ENCODE measurements around the gene MAFG.

MAFG gene

DNA sequence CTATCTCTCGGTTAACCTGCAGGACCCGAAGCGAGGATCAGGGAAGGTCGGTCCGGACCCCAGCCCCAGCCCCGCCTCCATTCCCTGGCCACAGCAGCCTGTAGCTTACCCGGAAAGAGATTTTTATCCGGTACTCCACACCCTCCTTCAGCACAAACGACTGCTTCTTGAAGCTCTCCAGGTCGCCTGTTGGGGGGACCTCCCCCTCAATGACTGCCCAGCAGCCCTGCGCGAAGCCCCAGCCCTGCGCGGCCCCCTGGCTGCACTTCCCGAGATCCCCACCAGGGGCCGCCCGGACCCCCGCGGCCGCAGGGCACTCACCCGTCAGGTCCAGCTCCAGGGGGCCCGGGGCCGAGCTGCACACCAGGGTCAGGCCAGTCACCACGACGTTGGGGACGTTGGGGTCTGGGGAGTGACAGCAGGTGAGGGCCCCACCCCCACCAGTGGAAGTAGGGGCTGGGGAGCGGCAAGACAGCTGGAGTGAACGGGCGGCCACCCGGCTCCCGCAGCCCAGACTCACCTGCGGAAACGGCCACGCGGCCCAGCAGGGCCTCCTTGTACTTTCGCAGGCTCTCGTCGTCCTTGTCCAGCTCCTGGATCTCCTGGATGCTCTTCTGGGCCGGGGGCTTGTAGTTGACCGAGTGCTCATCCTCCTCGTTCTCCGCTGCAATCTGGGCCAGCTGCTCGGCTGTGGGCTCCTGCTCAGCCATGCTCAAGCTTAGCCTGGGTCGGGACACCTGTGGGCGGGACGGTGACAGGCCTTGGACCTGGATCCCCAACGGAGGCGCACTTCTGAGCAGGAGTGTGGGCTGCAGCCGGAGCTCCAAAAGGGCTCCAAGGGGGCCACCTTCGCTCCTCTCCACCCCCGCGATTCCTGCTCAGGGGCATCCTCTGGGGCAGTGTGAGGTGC, 58.1 kb downstream of the MAFG start (continued):
- no peak; the same call in none of the 2 replicates for TF ChIP-seq ZNF629 (tag by site-specific recombination; IDR thresholded peaks at IDR 0.05)
- TF ChIP-seq, protein P1, sequence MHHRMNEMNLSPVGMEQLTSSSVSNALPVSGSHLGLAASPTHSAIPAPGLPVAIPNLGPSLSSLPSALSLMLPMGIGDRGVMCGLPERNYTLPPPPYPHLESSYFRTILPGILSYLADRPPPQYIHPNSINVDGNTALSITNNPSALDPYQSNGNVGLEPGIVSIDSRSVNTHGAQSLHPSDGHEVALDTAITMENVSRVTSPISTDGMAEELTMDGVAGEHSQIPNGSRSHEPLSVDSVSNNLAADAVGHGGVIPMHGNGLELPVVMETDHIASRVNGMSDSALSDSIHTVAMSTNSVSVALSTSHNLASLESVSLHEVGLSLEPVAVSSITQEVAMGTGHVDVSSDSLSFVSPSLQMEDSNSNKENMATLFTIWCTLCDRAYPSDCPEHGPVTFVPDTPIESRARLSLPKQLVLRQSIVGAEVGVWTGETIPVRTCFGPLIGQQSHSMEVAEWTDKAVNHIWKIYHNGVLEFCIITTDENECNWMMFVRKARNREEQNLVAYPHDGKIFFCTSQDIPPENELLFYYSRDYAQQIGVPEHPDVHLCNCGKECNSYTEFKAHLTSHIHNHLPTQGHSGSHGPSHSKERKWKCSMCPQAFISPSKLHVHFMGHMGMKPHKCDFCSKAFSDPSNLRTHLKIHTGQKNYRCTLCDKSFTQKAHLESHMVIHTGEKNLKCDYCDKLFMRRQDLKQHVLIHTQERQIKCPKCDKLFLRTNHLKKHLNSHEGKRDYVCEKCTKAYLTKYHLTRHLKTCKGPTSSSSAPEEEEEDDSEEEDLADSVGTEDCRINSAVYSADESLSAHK (tag by site-specific recombination; IDR thresholded peaks at IDR 0.05) = peak; percentile 38
- TF ChIP-seq, protein P2, sequence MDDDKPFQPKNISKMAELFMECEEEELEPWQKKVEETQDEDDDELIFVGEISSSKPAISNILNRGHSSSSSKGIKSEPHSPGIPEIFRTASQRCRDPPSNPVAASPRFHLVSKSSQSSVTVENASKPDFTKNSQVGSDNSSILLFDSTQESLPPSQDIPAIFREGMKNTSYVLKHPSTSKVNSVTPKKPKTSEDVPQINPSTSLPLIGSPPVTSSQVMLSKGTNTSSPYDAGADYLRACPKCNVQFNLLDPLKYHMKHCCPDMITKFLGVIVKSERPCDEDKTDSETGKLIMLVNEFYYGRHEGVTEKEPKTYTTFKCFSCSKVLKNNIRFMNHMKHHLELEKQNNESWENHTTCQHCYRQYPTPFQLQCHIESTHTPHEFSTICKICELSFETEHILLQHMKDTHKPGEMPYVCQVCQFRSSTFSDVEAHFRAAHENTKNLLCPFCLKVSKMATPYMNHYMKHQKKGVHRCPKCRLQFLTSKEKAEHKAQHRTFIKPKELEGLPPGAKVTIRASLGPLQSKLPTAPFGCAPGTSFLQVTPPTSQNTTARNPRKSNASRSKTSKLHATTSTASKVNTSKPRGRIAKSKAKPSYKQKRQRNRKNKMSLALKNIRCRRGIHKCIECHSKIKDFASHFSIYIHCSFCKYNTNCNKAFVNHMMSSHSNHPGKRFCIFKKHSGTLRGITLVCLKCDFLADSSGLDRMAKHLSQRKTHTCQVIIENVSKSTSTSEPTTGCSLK (tag by site-specific recombination; IDR thresholded peaks at IDR 0.05) = no peak
- no peak for TF ChIP-seq ZNF521 (tag by site-specific recombination; IDR thresholded peaks at IDR 0.05)
- no peak for TF ChIP-seq ZNF211 (tag by site-specific recombination; IDR thresholded peaks at IDR 0.05; ENCODE audit: low read depth)
- TF ChIP-seq GLIS2 (tag by site-specific recombination; IDR thresholded peaks at IDR 0.05) = peak; percentile 96
- TF ChIP-seq ZNF571 (tag by site-specific recombination; IDR thresholded peaks at IDR 0.05) = no peak
- TF ChIP-seq ZNF138 (tag by site-specific recombination; IDR thresholded peaks at IDR 0.05; ENCODE audit: borderline replicate concordance) = no peak
- TF ChIP-seq ZNF132 (tag by site-specific recombination; IDR thresholded peaks at IDR 0.05; ENCODE audit: borderline replicate concordance) = no peak
- TF ChIP-seq HOXA7 (CRISPR knock-in tag; IDR thresholded peaks at IDR 0.05; ENCODE audit: borderline replicate concordance) = no peak
- TF ChIP-seq ZFP37 (tag by site-specific recombination; IDR thresholded peaks at IDR 0.05) = no peak; the same call in 1 of the 2 replicates
- TF ChIP-seq ZEB2 (tag by site-specific recombination; IDR thresholded peaks at IDR 0.05) = peak; percentile 94
- TF ChIP-seq, protein P3, sequence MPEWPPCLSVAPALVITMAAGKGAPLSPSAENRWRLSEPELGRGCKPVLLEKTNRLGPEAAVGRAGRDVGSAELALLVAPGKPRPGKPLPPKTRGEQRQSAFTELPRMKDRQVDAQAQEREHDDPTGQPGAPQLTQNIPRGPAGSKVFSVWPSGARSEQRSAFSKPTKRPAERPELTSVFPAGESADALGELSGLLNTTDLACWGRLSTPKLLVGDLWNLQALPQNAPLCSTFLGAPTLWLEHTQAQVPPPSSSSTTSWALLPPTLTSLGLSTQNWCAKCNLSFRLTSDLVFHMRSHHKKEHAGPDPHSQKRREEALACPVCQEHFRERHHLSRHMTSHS (tag by site-specific recombination; IDR thresholded peaks at IDR 0.05) = no peak
- no peak for TF ChIP-seq ZNF266 (tag by site-specific recombination; IDR thresholded peaks at IDR 0.05; ENCODE audit: low read depth)
- no peak for TF ChIP-seq ZNF768 (tag by site-specific recombination; IDR thresholded peaks at IDR 0.05)
- peak; percentile 70; the same call in 1 of the 2 replicates for TF ChIP-seq ZSCAN23 (tag by site-specific recombination; IDR thresholded peaks at IDR 0.05)
- TF ChIP-seq, protein P4, sequence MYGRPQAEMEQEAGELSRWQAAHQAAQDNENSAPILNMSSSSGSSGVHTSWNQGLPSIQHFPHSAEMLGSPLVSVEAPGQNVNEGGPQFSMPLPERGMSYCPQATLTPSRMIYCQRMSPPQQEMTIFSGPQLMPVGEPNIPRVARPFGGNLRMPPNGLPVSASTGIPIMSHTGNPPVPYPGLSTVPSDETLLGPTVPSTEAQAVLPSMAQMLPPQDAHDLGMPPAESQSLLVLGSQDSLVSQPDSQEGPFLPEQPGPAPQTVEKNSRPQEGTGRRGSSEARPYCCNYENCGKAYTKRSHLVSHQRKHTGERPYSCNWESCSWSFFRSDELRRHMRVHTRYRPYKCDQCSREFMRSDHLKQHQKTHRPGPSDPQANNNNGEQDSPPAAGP (tag by site-specific recombination; IDR thresholded peaks at IDR 0.05) = peak; percentile 32; the same call in 1 of the 2 replicates
- no peak for TF ChIP-seq ZNF626 (tag by site-specific recombination; IDR thresholded peaks at IDR 0.05)
- TF ChIP-seq ZNF366 (tag by site-specific recombination; conservative IDR thresholded peaks at IDR 0.05) = no peak
- no peak for TF ChIP-seq ZNF560 (tag by site-specific recombination; IDR thresholded peaks at IDR 0.05; ENCODE audit: borderline replicate concordance)
- TF ChIP-seq ZNF311 (tag by site-specific recombination; IDR thresholded peaks at IDR 0.05; ENCODE audit: borderline replicate concordance) = no peak
- no peak for TF ChIP-seq FEZF1 (tag by site-specific recombination; IDR thresholded peaks at IDR 0.05)
- TF ChIP-seq ZNF670 (tag by site-specific recombination; IDR thresholded peaks at IDR 0.05; ENCODE audit: low read depth) = no peak
- peak; percentile 56 for TF ChIP-seq ZNF24 (tag by site-specific recombination; IDR thresholded peaks at IDR 0.05)
- no peak for TF ChIP-seq MYNN (tag by site-specific recombination; IDR thresholded peaks at IDR 0.05; ENCODE audit: borderline replicate concordance)
- TF ChIP-seq ZNF426 (tag by site-specific recombination; IDR thresholded peaks at IDR 0.05) = no peak
- TF ChIP-seq ZNF2 (tag by site-specific recombination; IDR thresholded peaks at IDR 0.05) = peak; percentile 74
- TF ChIP-seq GFI1B (tag by site-specific recombination; IDR thresholded peaks at IDR 0.05) = no peak; the same call in 1 of the 2 replicates
- no peak for TF ChIP-seq SP3 (tag by site-specific recombination; IDR thresholded peaks at IDR 0.05)
- TF ChIP-seq ZNF248 (tag by site-specific recombination; IDR thresholded peaks at IDR 0.05) = no peak
- TF ChIP-seq, protein P5, sequence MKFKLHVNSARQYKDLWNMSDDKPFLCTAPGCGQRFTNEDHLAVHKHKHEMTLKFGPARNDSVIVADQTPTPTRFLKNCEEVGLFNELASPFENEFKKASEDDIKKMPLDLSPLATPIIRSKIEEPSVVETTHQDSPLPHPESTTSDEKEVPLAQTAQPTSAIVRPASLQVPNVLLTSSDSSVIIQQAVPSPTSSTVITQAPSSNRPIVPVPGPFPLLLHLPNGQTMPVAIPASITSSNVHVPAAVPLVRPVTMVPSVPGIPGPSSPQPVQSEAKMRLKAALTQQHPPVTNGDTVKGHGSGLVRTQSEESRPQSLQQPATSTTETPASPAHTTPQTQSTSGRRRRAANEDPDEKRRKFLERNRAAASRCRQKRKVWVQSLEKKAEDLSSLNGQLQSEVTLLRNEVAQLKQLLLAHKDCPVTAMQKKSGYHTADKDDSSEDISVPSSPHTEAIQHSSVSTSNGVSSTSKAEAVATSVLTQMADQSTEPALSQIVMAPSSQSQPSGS (tag by site-specific recombination; IDR thresholded peaks at IDR 0.05; ENCODE audit: low read depth) = no peak
- TF ChIP-seq ZNF391 (tag by site-specific recombination; IDR thresholded peaks at IDR 0.05; ENCODE audit: borderline replicate concordance, low read depth) = no peak; the same call in 1 of the 2 replicates
- no peak for TF ChIP-seq ZNF221 (tag by site-specific recombination; IDR thresholded peaks at IDR 0.05; ENCODE audit: borderline replicate concordance)
